Smooth muscle cell of the coronary artery (primary cell): ENCODE data around the gene RPAIN. TPM values are rescaled to one million over a fixed set of nuclear protein-coding genes. Genes with fewer than 3 reads are reported as not detected.

Experiments used
- total RNA-seq: library from RNA; depleted of rRNA; stranded (reverse); fragments of >200 nt; gene quantifications from 2 replicates; pipeline ENCODE4 v1.2.3, GENCODE V29; 2014; ENCODE audit warnings: low replicate concordance

The RPAIN gene
- total RNA-seq, result 31.9 and 48.9 TPM in 2 replicates

GRCh38 chr17:5419959-5420653 lies at the start of gene RPAIN:
TSS of gene RPAIN (plus strand) at chr17:5420182. CDS start at chr17:5420211, 29 bp downstream.

GRCh38 chr17:5419356-5419958 lies 525 bp upstream of the RPAIN start, which contains the start of gene NUP88:
TSS of gene NUP88 (minus strand) at chr17:5419662. CDS start at chr17:5419650, 12 bp downstream.

GRCh38 chr17:5438716-5439445 lies 18.9 kb downstream of the RPAIN start, which contains the start of gene C1QBP:
TSS of gene C1QBP (minus strand) at chr17:5439155. CDS start at chr17:5439073, 82 bp downstream.

Other genes with a start within 250 kb of the RPAIN start
- gene ZNF594, start 228.3 kb upstream of the RPAIN start, total RNA-seq, result 3.3 and 5.3 TPM in 2 replicates
- not detected in 2 replicates for gene SCIMP, start 185.3 kb upstream of the RPAIN start, total RNA-seq
- gene RABEP1, start 137.9 kb upstream of the RPAIN start, total RNA-seq, result 36.6 and 44.7 TPM in 2 replicates
- gene NUP88, start 520 bp upstream of the RPAIN start, total RNA-seq, result 54.3 and 73.6 TPM in 2 replicates
- 105 and 188 TPM in 2 replicates for gene C1QBP, start 19.0 kb downstream of the RPAIN start, total RNA-seq
- gene DHX33, start 48.8 kb downstream of the RPAIN start, total RNA-seq, result 8.7 and 10.3 TPM in 2 replicates
- gene DERL2, start 66.0 kb downstream of the RPAIN start, total RNA-seq, result 17.9 and 23.2 TPM in 2 replicates
- 5.6 and 13.5 TPM in 2 replicates for gene MIS12, start 66.4 kb downstream of the RPAIN start, total RNA-seq
- 7.3 and 39.5 TPM in 2 replicates for gene NLRP1, start 164.3 kb downstream of the RPAIN start, total RNA-seq